Measurements from ENCODE around the gene LPCAT1.
A peak's percentile ranks its signal among the peaks of the same experiment; 100 is the strongest.
"Not testable (repeated sequence)": the region's sequence is repeated elsewhere in the genome, so short reads cannot be mapped to it uniquely, and the experiment has no call there.

The LPCAT1 gene

GRCh38 chr5:1509346-1510085 lies 14.2 kb downstream of the LPCAT1 start:
- DNase-seq (ENCODE audit: low spot score) = peak; percentile 3

GRCh38 chr5:1508659-1509290 lies 15.0 kb downstream of the LPCAT1 start:
- no peak for DNase-seq (ENCODE audit: low spot score)

DNA sequence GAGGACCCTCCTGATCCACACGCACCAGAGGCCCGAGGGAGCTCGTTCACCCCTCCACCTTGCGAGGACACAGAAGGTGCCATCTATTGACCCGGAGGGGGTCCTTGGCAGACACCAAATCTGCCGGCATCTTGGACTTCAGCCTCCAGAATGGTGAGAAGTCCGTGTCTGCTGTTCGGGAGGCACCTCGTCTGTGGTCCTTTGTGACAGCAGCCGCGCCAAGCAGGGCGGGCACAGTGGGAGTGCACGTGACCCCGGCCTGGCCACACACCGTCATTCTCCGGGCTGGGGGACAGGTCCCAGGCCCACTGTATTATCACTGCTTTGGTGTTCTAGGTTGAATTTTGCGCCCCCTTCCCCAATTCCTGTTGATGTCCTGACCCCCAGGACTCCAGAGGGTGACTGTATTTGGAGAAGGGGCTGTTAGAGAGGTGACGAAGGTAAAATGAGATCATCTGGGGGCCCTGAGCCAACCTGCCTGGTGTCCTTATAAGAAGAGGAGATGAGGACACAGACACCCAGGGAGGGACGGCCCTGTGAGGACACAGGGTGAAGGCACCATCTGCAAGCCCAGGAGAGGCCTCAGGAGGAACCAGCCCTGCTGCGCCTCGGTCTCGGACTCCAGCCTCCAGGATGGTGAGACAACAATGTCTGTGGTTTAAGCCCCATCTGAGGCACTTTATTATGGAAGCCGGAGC lies 15.7 kb downstream of the LPCAT1 start:
- DNase-seq (ENCODE audit: low spot score) = no peak

- no peak for DNase-seq (ENCODE audit: low spot score)
Measured at GRCh38 chr5:1507457-1507856, 16.3 kb downstream of the LPCAT1 start.

GRCh38 chr5:1507014-1507375 lies 16.8 kb downstream of the LPCAT1 start:
- DNase-seq (ENCODE audit: low spot score) = no peak

GRCh38 chr5:1506242-1507013 lies 17.3 kb downstream of the LPCAT1 start:
- no peak for DNase-seq (ENCODE audit: low spot score)

DNA sequence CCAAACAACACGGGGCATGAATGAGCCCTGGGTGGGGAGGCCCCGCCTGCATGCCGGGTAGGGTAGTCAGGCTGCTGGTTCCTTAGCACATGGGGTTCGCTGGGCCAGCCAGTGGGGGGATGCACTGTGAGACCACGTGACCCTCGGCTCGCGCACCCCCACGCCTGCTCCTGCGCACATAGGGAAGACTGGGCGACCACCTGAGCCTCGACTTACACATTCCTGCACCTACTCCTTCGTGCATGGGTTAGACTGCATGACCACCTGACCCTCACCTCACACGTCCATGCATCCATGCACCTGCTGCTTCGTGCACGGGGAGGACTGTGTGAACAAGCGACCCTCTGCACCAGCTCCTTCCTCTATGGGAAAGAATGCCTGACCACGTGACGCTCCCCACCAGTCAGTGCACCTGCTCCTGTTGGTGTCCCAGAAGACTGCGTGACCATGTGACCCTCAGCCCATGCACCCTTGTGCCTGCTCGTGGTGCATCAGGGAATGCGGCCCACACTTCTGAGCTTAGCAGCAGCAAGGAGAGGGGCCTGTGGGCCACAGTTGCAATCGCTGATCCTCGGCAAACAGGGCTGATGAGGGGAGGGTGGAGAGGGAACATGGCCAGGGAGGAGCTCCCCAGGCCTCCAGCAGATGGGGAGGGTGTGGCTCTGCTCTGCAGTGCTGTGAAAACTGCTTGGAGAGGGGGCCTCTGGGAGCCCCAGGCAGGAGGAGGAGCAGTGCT lies 18.1 kb downstream of the LPCAT1 start:
- no peak for DNase-seq (ENCODE audit: low spot score)

GRCh38 chr5:1505089-1505488 lies 18.7 kb downstream of the LPCAT1 start:
- DNase-seq (ENCODE audit: low spot score) = not testable (repeated sequence)

GRCh38 chr5:1504617-1505016 lies 19.1 kb downstream of the LPCAT1 start:
- no peak for DNase-seq (ENCODE audit: low spot score)

GRCh38 chr5:1504069-1504595 lies 19.6 kb downstream of the LPCAT1 start:
- no peak for DNase-seq (ENCODE audit: low spot score)

- no peak for DNase-seq (ENCODE audit: low spot score)
Measured at GRCh38 chr5:1503241-1504068, 20.3 kb downstream of the LPCAT1 start.

DNA sequence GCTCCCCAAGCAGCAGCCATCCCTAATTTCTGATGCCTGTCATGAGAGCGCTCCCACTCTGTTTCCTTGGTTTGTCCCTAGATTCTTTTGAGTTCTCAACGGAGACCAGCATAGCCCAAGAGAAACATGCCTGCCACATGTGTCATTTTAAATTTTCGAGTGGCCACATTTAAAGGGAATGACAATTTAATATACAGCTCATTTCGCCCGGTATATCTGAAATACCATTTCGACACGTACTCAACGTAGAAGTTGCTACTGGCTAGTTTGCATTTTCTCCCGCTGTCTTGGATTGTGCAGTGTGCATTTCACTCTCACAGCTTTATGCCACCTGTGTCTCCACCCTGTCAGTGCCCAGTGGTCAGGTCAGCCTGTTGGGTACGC lies 21.0 kb downstream of the LPCAT1 start:
- DNase-seq (ENCODE audit: low spot score) = no peak

DNA sequence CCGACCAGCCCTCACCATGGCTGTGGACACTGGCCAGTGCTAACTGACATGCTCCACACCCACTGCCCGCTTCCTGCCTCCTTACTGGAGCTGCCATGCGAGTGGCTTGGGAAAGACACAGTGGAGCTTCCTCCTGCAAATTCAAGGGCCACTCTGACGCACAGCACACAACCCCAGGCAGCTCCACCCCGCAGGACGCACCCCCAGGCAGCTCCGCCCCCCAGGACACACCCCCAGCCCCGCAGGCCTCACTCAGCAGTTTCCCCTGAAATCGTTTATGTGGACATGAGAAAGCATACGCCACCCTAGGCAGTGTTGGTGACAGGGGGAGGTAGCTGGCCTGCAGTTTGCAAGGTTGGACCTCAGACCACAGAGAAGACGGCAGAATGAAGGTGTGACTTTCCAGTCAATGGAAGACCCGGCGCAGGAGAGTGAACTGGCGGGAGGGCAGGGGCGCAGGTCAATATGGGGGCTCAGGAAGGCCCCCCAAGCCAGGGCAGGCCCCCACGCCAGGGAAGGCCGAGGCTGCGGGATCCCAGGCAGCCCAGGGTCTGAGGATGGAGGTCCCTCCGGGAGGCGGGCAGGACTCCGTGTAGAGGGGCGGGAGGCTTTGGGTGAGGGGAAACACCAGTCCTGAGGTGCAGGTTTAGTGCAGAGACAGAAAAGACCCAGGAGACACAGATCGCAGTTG lies 21.6 kb downstream of the LPCAT1 start:
- no peak for DNase-seq (ENCODE audit: low spot score)

DNA sequence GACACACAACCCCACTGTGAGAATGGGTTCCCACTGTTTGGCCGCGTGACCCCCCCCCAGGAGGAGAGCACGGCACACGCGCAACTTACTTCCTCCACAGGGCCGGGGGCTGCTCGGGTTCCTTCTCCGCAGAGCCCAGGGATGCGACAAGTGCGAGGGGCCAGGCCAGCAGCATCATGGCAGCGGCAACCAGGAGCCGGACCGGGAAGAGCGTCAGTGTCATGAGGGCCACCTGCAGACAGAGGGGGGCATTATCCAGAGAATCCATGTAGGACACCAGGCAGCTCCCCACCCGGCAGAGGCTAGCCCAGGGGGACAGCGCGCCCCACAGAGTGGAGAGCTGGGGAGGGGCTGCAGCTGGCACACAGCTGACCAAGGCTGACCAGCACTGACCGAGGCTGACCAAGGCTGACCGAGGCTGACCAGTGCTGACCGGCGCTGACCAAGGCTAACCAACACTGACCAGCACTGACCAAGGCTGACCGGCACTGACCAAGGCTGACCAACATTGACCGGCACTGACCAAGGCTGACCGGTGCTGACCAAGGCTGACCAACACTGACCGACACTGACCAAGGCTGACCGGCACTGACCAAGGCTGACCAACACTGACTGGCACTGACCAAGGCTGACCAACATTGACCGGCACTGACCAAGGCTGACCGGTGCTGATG lies 22.3 kb downstream of the LPCAT1 start:
- no peak for DNase-seq (ENCODE audit: low spot score)

DNA sequence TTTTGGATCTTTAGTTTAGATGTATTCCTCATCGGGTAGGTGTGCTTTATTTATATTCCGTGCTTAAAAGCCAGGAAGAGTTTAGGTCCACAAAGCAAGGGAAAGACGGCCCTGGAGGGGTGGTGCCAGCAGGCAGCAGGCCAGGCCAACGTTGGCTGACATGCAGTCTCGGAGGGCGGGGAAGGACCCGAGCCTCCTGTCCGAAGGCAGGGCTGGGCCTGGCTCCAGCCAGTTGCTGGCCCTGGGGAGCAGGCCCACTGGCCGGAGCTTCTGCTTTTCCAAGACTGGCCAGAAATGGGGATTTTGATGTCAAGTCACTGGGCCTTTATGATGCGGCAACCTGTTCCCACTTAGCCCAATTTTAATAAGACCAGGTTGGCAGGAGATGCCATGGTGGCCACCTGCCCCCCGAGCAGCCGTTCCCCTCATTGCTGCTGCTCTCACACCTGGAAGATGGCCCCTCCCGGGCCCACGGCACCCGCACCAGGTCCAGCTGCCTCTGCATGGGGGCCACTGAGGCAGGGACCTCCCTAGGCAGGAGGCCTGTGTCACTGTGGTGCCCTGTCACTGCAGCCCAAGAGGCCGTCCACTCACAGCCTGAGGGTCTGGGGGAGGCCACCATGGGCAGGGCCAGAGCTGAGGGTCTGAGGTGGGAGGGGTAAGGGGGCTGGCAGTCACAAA lies 23.2 kb downstream of the LPCAT1 start:
- DNase-seq (ENCODE audit: low spot score) = no peak

- no peak for DNase-seq (ENCODE audit: low spot score)
Measured at GRCh38 chr5:1499851-1500250, 23.9 kb downstream of the LPCAT1 start.

DNA sequence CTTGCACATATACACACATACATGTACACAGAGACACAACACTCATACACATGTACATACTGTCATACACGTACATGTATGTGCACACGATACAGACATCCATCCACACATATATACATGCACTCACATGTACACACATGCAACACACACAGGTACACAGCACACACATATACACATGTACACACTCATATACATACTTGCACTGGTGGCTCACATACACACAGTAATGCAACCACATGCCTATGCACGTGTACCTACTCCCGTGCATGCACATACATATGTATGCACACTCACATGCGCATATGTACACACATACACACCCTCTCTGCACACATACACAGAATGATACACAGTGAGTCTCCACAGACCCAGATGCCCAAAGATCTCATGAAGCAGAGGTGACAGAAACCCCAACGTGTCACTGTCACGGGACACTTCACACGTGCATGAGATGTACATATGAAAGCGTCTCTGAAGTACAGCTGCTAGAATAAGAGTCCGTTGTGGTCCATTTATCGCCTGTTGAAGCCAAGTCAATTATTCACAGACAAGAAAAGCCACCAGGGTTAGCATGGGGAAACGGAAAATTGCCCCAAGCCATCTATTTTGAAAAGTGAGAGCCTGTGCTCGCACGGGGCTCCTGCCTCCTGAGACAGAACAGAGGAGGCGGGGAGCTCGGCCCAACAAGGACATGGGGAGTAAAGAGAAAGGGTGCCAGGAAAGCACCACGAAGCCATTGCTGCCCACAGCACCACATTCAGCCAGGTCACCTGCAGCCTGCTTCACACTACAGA lies 24.9 kb downstream of the LPCAT1 start:
- no peak for DNase-seq (ENCODE audit: low spot score)
